Neural cell (in vitro differentiated cells): ENCODE data around the gene CFAP61. TPM values are rescaled to one million over a fixed set of nuclear protein-coding genes. Genes with fewer than 3 reads are reported as not detected.

ENCODE experiments used
- H2AFZ ChIP-seq: fragments of 200-600, 300-800 bp; sonication (generic), shearing (Covaris generic); 2 replicates; pipeline ENCODE4 v1.6.0; 2014; ENCODE audit warnings: low read depth, mild to moderate bottlenecking, antibody characterized with exemption, low read length, moderate library complexity
- H3F3A ChIP-seq: fragments of 200-600 bp; shearing (Covaris generic); 2 replicates; pipeline ENCODE4 v1.6.1; 2016; ENCODE audit warnings: mild to moderate bottlenecking, moderate library complexity, mixed read lengths, antibody characterized with exemption, low read length; ENCODE audit not compliant: insufficient read depth, poor library complexity, severe bottlenecking
- H3K27ac ChIP-seq: fragments of 200-600, 300-800 bp; sonication (generic), shearing (Covaris generic); 2 replicates; pipeline ENCODE4 v1.5.1; 2014; ENCODE audit warnings: mild to moderate bottlenecking, low read length, moderate library complexity
- H3K27me3 ChIP-seq: fragments of 300-800, 200-600 bp; sonication (generic), shearing (Covaris generic); 2 replicates; pipeline ENCODE4 v1.6.0; 2014; ENCODE audit warnings: mild to moderate bottlenecking, low read depth, low read length, moderate library complexity; ENCODE audit not compliant: insufficient read depth
- H3K36me3 ChIP-seq: fragments of 300-800, 200-600 bp; sonication (generic), shearing (Covaris generic); 2 replicates; pipeline ENCODE4 v1.5.1; 2014; ENCODE audit warnings: mild to moderate bottlenecking, antibody characterized with exemption, low read length, moderate library complexity; ENCODE audit not compliant: insufficient read depth
- H3K4me2 ChIP-seq: fragments of 300-800, 200-600 bp; sonication (generic), shearing (Covaris generic); 2 replicates; pipeline ENCODE4 v1.6.0; 2014; ENCODE audit warnings: mild to moderate bottlenecking, low read length
- H3K4me3 ChIP-seq: fragments of 300-800, 200-600 bp; sonication (generic), shearing (Covaris generic); 2 replicates; pipeline ENCODE4 v1.5.1; 2014; ENCODE audit warnings: mild to moderate bottlenecking, low read length, moderate library complexity
- H3K79me2 ChIP-seq: fragments of 200-600 bp; shearing (Covaris generic); replicated peaks from 2 replicates; pipeline ENCODE4 v1.6.0; 2014; ENCODE audit warnings: mild to moderate bottlenecking, low read length, moderate library complexity; ENCODE audit not compliant: insufficient read depth
- H3K9ac ChIP-seq: fragments of 300-800, 200-600 bp; sonication (generic), shearing (Covaris generic); 2 replicates; pipeline ENCODE4 v1.6.1; 2016; ENCODE audit warnings: mild to moderate bottlenecking, low read length, mixed read lengths
- H3K9me2 ChIP-seq: fragments of 200-600 bp; shearing (Covaris generic); 2 replicates; pipeline ENCODE4 v1.6.1; 2016; ENCODE audit warnings: mild to moderate bottlenecking, low read length, mixed read lengths; ENCODE audit not compliant: insufficient read depth
- H3K9me3 ChIP-seq: fragments of 200-600, 300-800 bp; sonication (generic), shearing (Covaris generic); 2 replicates; pipeline ENCODE4 v1.6.1; 2016; ENCODE audit warnings: mild to moderate bottlenecking, mixed run types, low read length, moderate library complexity, mixed read lengths
- H4K20me1 ChIP-seq: fragments of 200-600 bp; shearing (Covaris generic); 2 replicates; pipeline ENCODE4 v1.6.1; 2016; ENCODE audit warnings: mild to moderate bottlenecking, mixed run types; ENCODE audit not compliant: insufficient read depth
- CTCF ChIP-seq: fragments of 450-650 bp; IDR thresholded peaks from 2 replicates; pipeline ENCODE4 v1.5.1; 2014; ENCODE audit warnings: antibody characterized with exemption, mild to moderate bottlenecking, moderate library complexity; ENCODE audit not compliant: poor library complexity, severe bottlenecking
- EP300 ChIP-seq: fragments of 450-650 bp; conservative IDR thresholded peaks from 2 replicates; pipeline ENCODE4 v1.6.1; 2014; ENCODE audit warnings: antibody characterized with exemption, mild to moderate bottlenecking, moderate library complexity; ENCODE audit not compliant: poor library complexity, severe bottlenecking
- EZH2 ChIP-seq: fragments of 200-600, 300-800 bp; shearing (Covaris generic), sonication (generic); IDR thresholded peaks from 2 replicates; pipeline ENCODE4 v1.6.1; 2014; ENCODE audit warnings: antibody characterized with exemption, low read length, borderline replicate concordance, mild to moderate bottlenecking; ENCODE audit not compliant: insufficient read depth, poor library complexity, severe bottlenecking
- MXI1 ChIP-seq: fragments of 450-650 bp; conservative IDR thresholded peaks from 2 replicates; pipeline ENCODE4 v1.6.1; 2014; ENCODE audit warnings: antibody characterized with exemption, mild to moderate bottlenecking; ENCODE audit not compliant: poor library complexity, severe bottlenecking
- POLR2AphosphoS5 ChIP-seq: IDR thresholded peaks from 2 replicates; pipeline ENCODE4 v1.6.1; 2012
- RAD21 ChIP-seq: fragments of 450-650 bp; conservative IDR thresholded peaks from 2 replicates; pipeline ENCODE4 v1.6.1; 2014; ENCODE audit warnings: antibody characterized with exemption, mild to moderate bottlenecking, moderate library complexity
- REST ChIP-seq: IDR thresholded peaks from 2 replicates; pipeline ENCODE4 v1.6.1; 2012; ENCODE audit warnings: borderline replicate concordance
- SMC3 ChIP-seq: fragments of 450-650 bp; conservative IDR thresholded peaks from 2 replicates; pipeline ENCODE4 v1.6.1; 2014; ENCODE audit warnings: antibody characterized with exemption, mild to moderate bottlenecking, moderate library complexity; ENCODE audit not compliant: poor library complexity
- TAF1 ChIP-seq: IDR thresholded peaks from 2 replicates; pipeline ENCODE4 v1.6.1; 2012; ENCODE audit warnings: low read depth
- polyA plus RNA-seq: library from polyadenylated mRNA; depleted of rRNA; stranded (reverse); fragments of >200 nt; gene quantifications from 2 replicates; pipeline ENCODE4 v1.2.3, GENCODE V29; 2014

The CFAP61 gene
- polyA plus RNA-seq, 1 donor from 2014 or later, result 0.42 TPM

GRCh38 chr20:20399531-20400500 lies 347.5 kb downstream of the CFAP61 start:
- H3K27ac ChIP-seq, result no peak overlapping the region
- no peak overlapping the region for H3K4me3 ChIP-seq
- no peak overlapping the region for H3K4me2 ChIP-seq
- no peaks in the 10 kb centered on the region for H3K9me3 ChIP-seq
- TF ChIP-seq SMC3 (no peak), REST (no peak), CTCF (no peak), MXI1 (no peak), EZH2 (no peak), RAD21 (no peak), EP300 (no peak), TAF1 (no peak), POLR2AphosphoS5 (no peak)
- H3K27me3 ChIP-seq, result no peaks in the 10 kb centered on the region
- H3K79me2 ChIP-seq, result no peaks in the 10 kb centered on the region
- no peaks in the 10 kb centered on the region for H4K20me1 ChIP-seq
- no peak overlapping the region for H3K9ac ChIP-seq
- no peaks in the 10 kb centered on the region for H3F3A ChIP-seq
- H3K36me3 ChIP-seq, result no peaks in the 10 kb centered on the region
- no peaks in the 10 kb centered on the region for H3K9me2 ChIP-seq
- no peak overlapping the region for H2AFZ ChIP-seq

DNA sequence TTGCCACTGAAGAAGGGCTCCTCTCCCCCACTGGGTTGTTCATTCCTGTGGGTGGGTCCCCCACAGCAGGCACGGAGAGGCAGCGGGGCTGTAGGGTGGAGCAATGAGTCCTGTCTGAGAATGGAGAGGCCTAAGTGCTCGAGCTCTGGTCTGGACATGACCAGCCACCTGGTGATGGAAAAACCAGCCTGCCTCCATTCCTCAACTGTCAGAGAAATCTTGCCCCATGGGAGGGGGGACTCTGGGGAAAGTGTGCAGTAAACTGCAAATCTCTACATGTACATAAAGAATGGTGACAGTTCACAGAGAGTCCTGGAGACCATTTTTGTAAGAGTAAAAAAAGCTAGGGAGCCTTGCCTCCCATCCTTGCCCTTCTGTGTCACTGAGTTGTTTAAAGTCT lies 349.7 kb downstream of the CFAP61 start:
- Histone ChIP-seq H3K27me3 (no peaks in the 10 kb centered on the region), H3F3A (no peaks in the 10 kb centered on the region), H3K36me3 (no peaks in the 10 kb centered on the region), H3K9ac (no peak overlapping the region), H3K9me2 (no peaks in the 10 kb centered on the region), H3K79me2 (no peaks in the 10 kb centered on the region), H2AFZ (no peak overlapping the region), H3K9me3 (no peaks in the 10 kb centered on the region), H3K27ac (no peak overlapping the region), H3K4me2 (no peak overlapping the region), H3K4me3 (no peak overlapping the region), H4K20me1 (no peaks in the 10 kb centered on the region)
- TF ChIP-seq REST (no peak), CTCF (no peak)
